Amniotic epithelial cell (primary cell): ENCODE results near the gene PSG4.
"Not testable (repeated sequence)": the region's sequence is repeated elsewhere in the genome, so short reads cannot be mapped to it uniquely, and the experiment has no call there.

Source experiments
- DNase-seq: peaks from one replicate; pipeline ENCODE4 v3.0.0-alpha.2; 2010; ENCODE audit warnings: low read depth

PSG4 gene

DNA sequence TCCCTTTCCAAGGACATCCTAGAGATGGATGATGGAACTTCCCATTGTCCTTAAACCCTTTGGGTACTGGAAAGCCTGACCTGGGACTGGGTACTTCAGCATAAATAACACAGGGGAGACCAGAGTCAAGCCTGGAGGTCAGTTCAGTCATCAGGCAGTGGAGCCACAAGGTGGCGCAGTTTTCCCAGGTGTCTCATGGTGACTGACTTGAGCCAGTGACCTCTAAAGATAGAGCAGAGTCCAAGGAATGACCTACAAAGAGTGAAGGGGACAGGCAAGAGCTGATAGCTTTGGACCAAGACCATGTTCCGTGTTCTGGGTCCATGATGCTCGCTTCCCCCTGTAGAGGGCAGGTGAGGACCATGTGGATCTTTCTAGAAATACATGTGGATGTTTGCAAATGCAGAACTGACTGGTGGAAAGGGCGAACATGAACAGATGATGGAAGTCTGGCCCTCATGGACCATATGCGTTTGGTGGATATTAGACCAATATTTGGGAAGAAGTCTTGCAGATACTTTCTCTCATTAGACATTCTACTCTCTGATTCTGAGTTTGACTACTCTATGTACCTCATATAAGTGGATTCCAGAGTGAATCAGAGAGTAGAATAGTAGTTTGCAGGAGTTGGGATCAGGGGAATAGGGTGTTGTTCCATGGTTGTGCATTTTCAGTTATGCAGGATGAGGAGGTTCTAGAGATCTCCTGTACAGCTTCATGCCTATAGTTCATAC lies 6.6 kb downstream of the PSG4 start:
- DNase-seq = not testable (repeated sequence)

- DNase-seq = not testable (repeated sequence)
Observed at GRCh38 chr19:43197666-43198397, 7.6 kb downstream of the PSG4 start.

DNA sequence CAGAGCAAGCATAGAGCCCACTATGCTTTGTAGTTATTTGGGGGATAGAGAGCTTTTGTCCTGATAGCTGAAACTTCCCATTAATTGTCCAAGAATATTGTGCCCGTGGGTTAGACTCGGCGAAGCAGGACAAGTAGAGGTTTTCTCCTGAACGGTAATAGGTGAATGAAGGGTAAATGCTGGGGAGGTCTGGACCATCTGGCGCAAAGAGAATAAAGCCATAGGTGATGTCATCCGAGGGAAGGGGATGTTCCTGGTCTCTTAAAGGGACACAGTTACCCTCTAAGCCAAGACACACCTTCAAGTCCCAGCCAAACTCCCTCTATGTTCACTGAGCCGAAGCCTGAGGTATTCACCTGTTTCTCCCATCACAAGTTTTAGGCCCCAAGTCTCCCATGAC lies 11.0 kb downstream of the PSG4 start:
- DNase-seq = not testable (repeated sequence)

DNA sequence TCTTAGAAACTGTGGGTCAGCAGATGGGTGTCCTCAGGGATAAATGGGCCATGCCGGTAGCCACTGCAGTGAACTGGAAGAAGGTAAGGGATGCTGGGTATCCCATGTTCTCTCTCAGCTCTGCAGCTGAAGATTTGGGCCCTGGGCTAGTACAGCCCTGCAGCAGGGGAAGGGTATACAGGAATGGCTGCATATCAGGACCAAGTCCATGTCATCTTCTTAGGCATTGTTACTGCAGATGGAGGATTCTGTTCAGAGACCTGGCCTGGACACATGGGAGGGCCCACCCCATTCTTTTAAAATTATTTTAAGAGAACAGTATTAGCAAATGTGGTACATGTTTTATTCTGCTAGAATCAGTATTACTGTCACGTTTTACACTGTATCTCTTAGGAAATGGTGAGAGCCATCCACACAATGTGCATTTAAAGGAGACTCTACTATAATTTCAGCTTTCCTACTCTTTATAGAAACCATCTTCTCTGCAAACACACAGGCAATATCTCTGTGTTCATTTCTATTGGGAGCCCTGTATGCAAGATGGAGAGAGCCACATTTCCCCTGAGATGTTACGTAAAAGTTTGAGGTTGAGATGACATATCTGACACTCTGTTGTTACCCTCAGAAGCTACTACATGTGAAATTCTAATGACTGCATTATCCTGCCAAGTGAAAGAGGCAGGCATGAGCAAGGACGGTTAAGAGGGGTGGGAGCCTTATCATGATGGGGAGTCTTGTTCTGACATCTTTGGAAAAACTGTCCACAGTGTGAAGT lies 12.9 kb downstream of the PSG4 start:
- not testable (repeated sequence) for DNase-seq

GRCh38 chr19:43188092-43188491 lies 17.3 kb downstream of the PSG4 start:
- DNase-seq = not testable (repeated sequence)

- peak; percentile 34 for DNase-seq
Observed at GRCh38 chr19:43186311-43186935, 19.0 kb downstream of the PSG4 start, which contains the start of gene PSG5. PSG5 (minus strand) TSS chr19:43186536; CDS start chr19:43186405, 131 bp downstream.

DNA sequence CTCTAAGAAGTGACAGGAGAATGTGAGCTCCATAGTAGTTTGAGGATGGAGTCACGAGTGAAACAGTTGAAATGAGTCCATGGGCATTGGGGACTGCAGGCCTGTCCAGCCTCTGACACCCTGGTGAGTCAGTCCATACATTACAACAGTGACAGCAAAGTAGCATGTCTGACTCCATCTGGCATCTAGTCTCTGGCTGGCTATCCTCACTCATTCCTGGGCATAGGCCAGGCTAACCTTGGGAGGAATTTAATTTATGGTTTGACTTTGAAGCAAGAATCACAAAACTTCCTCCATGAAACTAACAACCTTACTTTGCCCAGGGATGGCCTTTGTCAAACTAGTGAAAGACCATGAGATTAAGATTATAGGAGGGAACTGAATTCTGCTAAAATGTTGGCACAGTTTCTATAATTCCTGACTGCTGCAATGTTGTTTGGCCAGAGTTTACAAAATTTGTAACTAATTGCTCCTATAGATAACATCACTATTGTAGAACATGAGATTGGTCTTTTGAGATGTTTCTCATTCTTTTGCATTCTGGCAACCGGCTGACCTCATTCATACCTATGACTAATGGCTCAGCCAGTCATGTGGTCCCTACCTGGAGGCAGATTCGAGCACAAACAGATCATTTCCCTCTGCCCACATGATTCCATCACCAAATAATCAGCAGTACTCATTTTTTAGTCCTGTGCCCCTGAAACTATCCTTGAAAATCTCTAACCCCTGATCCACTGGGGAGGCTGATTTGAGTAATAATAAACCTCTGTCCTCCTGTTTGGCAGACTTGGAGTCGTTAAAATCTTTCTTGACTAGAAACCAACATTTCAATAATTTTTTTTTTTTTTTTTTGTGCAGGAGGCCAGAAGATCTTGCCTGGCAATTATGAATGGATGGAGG lies 23.3 kb downstream of the PSG4 start:
- peak; percentile 76 for DNase-seq

DNA sequence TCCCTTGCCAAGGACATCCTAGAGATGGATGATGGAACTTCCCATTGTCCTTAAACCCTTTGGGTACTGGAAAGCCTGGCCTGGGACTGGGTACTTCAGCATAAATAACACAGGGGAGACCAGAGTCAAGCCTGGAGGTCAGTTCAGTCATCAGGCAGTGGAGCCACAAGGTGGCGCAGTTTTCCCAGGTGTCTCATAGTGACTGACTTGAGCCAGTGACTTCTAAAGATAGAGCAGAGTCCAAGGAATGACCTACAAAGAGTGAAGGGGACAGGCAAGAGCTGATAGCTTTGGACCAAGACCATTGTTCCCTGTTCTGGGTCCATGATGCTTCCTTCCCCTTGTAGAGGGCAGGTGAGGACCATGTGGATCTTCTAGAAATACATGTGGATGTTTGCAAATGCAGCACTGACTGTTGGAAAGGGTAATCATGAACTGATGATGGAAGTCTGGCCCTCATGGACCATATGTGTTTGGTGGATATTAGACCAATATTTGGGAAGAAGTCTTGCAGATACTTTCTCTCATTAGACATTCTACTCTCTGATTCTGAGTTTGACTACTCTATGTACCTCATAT lies 25.8 kb downstream of the PSG4 start:
- DNase-seq = not testable (repeated sequence)

GRCh38 chr19:43178577-43178976 lies 26.9 kb downstream of the PSG4 start:
- not testable (repeated sequence) for DNase-seq

DNA sequence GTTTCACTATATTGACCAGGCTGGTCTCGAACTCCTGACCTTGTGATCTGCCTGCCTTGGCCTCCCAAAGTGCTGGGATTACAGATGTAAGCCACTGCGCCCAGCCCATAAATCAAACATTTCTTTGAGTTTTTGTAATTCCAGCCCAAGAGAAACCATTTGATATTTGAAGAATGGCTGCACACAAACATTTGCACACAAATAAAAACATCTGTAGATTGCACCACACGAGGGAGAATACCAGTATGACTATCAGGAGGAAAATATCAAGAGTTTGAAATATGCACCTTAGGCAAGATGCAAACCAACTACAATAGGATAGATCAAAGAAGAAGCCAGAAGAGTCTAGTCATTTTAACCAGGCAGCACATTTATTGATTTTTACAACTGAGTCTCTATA lies 39.5 kb downstream of the PSG4 start:
- DNase-seq = not testable (repeated sequence)

GRCh38 chr19:43163135-43163534 lies 42.3 kb downstream of the PSG4 start:
- DNase-seq = not testable (repeated sequence)

DNA sequence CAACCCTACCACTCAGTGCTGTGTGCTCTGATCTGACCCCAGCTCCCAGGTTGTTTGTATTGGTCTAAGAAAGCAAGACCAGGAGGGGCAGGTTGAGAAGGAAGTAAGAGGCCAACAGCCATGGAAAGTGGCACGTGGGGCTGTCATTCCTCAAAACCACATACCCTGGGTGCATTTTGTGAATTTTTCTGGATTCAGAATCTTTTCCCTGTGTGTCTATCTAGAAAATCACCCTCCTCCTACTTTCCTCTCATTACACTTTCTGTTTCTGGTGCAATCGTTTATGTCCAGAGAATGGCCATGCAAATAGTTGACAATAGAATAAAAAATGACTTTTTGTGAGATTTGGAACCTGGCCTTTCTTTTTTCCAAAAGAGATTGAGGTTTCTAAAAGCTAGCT lies 43.2 kb downstream of the PSG4 start:
- DNase-seq = not testable (repeated sequence)

- peak; percentile 65 for DNase-seq
Observed at GRCh38 chr19:43152214-43152613, 53.2 kb downstream of the PSG4 start.

- peak; percentile 89 for DNase-seq
Observed at GRCh38 chr19:43149788-43150187, 55.6 kb downstream of the PSG4 start.

DNA sequence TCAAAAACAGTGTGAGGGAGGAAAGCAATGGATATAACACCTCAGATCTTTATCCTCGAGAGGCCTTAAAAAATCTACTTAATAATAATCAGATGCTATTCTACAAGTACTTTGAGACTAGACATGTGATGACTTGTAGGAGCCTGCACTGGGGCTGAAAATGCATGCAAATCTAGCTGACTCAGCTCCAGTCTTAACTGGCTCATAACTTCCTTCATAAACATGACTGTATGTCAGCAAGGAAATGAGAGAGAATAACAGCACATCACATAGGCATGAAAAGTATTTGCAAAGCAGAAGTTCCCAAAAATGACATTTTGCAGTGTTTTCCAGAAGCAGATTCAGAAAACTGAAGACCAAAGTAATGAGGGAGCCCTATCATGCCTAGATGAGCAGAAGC lies 57.2 kb downstream of the PSG4 start:
- peak; percentile 83 for DNase-seq
